ENCODE measurements around the gene PRPF31. TPM values are rescaled to one million over a fixed set of nuclear protein-coding genes. Genes with fewer than 3 reads are reported as not detected.

PRPF31 gene
- polyA plus RNA-seq, 1 donor (not counting 4 experiments of a cell fraction or from before 2014, with no cell fraction given): 42.2 TPM

DNA sequence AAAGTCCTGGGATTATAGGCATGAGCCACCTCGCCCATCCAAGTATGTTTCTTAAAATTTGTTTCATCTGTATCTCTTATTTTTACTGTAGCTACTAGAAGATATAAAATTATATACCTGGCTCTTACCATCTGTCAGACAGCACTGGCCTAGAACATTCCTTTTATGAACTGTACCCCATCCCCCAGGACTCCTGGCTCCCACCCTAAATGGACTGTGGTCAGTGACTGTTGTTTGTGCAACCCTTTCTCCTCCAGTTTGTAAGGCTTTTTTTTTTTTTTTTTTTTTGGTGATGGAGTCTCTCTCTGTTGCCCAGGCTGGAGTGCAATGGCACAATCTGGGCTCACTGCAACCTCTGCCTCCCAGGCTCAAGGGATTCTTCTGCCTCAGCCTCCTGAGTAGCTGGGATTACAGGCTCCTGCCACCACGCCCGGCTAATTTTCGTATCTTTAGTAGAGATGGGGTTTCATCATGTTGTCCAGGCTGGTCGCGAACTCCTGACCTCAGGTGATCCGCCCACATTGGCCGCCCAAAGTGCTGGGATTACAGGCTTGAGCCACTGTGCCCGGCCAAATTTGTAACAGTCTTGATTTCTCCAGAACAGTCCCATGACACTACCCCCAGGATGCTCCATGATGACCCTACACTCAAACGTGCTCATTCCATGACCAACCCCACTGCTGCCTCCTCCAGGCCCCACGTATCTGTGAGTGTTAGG, 10.4 kb upstream of the PRPF31 start:
- H3K4me2 ChIP-seq (ENCODE audit: control insufficient read depth, extremely low read depth, insufficient read depth, low read depth, low read length): no peak overlapping the region
- no peak overlapping the region for H3K27ac ChIP-seq (ENCODE audit: control insufficient read depth, insufficient read depth, low read length)
- H3K79me2 ChIP-seq (ENCODE audit: control insufficient read depth, insufficient read depth, low read length): peaks cover 18% of the 10 kb centered on the region
- H3K4me1 ChIP-seq (ENCODE audit: control insufficient read depth, extremely low read depth, insufficient read depth, low read length): peaks cover 4% of the 10 kb centered on the region
- dilution Hi-C loops (cut with MboI; ENCODE audit: extremely low pct_ligation_motif_present, low sequenced_read_pairs): no loop called here
- H3K9ac ChIP-seq (ENCODE audit: control insufficient read depth, extremely low read depth, insufficient read depth, low read length): no peak overlapping the region
- TF ChIP-seq, protein P1, sequence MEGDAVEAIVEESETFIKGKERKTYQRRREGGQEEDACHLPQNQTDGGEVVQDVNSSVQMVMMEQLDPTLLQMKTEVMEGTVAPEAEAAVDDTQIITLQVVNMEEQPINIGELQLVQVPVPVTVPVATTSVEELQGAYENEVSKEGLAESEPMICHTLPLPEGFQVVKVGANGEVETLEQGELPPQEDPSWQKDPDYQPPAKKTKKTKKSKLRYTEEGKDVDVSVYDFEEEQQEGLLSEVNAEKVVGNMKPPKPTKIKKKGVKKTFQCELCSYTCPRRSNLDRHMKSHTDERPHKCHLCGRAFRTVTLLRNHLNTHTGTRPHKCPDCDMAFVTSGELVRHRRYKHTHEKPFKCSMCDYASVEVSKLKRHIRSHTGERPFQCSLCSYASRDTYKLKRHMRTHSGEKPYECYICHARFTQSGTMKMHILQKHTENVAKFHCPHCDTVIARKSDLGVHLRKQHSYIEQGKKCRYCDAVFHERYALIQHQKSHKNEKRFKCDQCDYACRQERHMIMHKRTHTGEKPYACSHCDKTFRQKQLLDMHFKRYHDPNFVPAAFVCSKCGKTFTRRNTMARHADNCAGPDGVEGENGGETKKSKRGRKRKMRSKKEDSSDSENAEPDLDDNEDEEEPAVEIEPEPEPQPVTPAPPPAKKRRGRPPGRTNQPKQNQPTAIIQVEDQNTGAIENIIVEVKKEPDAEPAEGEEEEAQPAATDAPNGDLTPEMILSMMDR (optimal IDR thresholded peaks at IDR 0.05 in 1 of 3, IDR thresholded peaks at IDR 0.05 in 1 of 3, conservative IDR thresholded peaks at IDR 0.05 in 1 of 3; ENCODE audit: extremely low read depth in 1 of 3, insufficient read depth in 2 of 3, low read length in 3 of 3): no peak
- TF ChIP-seq EZH2 (IDR thresholded peaks at IDR 0.05; ENCODE audit: low read length): no peak
- peaks cover 10 to 18% of the 10 kb centered on the region in 2 experiments for H3K36me3 ChIP-seq (ENCODE audit: control insufficient read depth in 2 of 2, extremely low read depth in 1 of 2, insufficient read depth in 2 of 2, low read length in 2 of 2)
- H3K27me3 ChIP-seq (ENCODE audit: control insufficient read depth, extremely low read depth, insufficient read depth, low read length): no peaks in the 10 kb centered on the region
- H3K4me3 ChIP-seq (ENCODE audit: control insufficient read depth in 2 of 3, extremely low read depth in 1 of 3, insufficient read depth in 2 of 3, low read depth in 1 of 3, low read length in 3 of 3): no peak overlapping the region
- H2AFZ ChIP-seq (ENCODE audit: control insufficient read depth, low read length): no peak overlapping the region
- no peaks in the 10 kb centered on the region for H3K9me3 ChIP-seq (ENCODE audit: control insufficient read depth, low read depth, low read length)
- no peaks in the 10 kb centered on the region for H3K9me1 ChIP-seq (ENCODE audit: control insufficient read depth, extremely low read depth, insufficient read depth, low read length)
- FAIRE-seq: no peak
- DNase-seq (ENCODE audit: low read depth, low spot score): no peak
- H4K20me1 ChIP-seq (ENCODE audit: control insufficient read depth, extremely low read depth, insufficient read depth, low read length): peaks cover 3% of the 10 kb centered on the region

DNA sequence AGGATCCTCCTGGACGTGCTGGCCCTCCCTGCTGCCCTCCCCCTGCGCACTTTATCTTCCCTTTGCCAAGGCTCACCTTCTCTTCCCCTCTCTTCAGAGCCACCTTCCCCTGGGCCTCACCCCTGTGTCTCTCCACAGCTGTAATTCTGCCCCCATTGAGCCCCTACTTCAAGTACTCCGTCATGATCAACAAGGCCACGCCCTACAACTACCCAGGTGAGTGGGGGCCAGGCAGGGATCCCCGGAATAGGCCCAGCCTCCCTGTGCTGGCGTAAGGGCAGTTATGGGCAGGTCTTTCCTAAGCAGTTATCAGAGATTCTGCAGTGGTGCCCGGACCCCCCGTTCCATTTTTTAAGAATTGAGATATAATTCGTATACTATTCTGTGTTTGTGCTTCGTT, 9.8 kb upstream of the PRPF31 start:
- H3K9ac ChIP-seq (ENCODE audit: control insufficient read depth, extremely low read depth, insufficient read depth, low read length): no peak overlapping the region
- no peaks in the 10 kb centered on the region for H3K9me1 ChIP-seq (ENCODE audit: control insufficient read depth, extremely low read depth, insufficient read depth, low read length)
- no peak overlapping the region for H3K4me2 ChIP-seq (ENCODE audit: control insufficient read depth, extremely low read depth, insufficient read depth, low read depth, low read length)
- no peak for FAIRE-seq
- peaks cover 4% of the 10 kb centered on the region for H3K4me1 ChIP-seq (ENCODE audit: control insufficient read depth, extremely low read depth, insufficient read depth, low read length)
- no peak overlapping the region for H2AFZ ChIP-seq (ENCODE audit: control insufficient read depth, low read length)
- no peak overlapping the region for H3K4me3 ChIP-seq (ENCODE audit: control insufficient read depth in 2 of 3, extremely low read depth in 1 of 3, insufficient read depth in 2 of 3, low read depth in 1 of 3, low read length in 3 of 3)
- peaks cover 18% of the 10 kb centered on the region for H3K79me2 ChIP-seq (ENCODE audit: control insufficient read depth, insufficient read depth, low read length)
- dilution Hi-C loops (cut with MboI; ENCODE audit: extremely low pct_ligation_motif_present, low sequenced_read_pairs): no loop called here
- no peak for DNase-seq (ENCODE audit: low read depth, low spot score)
- peaks cover 3% of the 10 kb centered on the region for H4K20me1 ChIP-seq (ENCODE audit: control insufficient read depth, extremely low read depth, insufficient read depth, low read length)
- H3K27me3 ChIP-seq (ENCODE audit: control insufficient read depth, extremely low read depth, insufficient read depth, low read length): no peaks in the 10 kb centered on the region
- peaks cover 13 to 21% of the 10 kb centered on the region in 2 experiments for H3K36me3 ChIP-seq (ENCODE audit: control insufficient read depth in 2 of 2, extremely low read depth in 1 of 2, insufficient read depth in 2 of 2, low read length in 2 of 2)
- no peaks in the 10 kb centered on the region for H3K9me3 ChIP-seq (ENCODE audit: control insufficient read depth, low read depth, low read length)
- no peak overlapping the region for H3K27ac ChIP-seq (ENCODE audit: control insufficient read depth, insufficient read depth, low read length)
- no peak for TF ChIP-seq EZH2 (IDR thresholded peaks at IDR 0.05; ENCODE audit: low read length)
- TF ChIP-seq, protein P1 (optimal IDR thresholded peaks at IDR 0.05 in 1 of 3, IDR thresholded peaks at IDR 0.05 in 1 of 3, conservative IDR thresholded peaks at IDR 0.05 in 1 of 3; ENCODE audit: extremely low read depth in 1 of 3, insufficient read depth in 2 of 3, low read length in 3 of 3): no peak

Data from keratinocyte (primary cell).